Gastrocnemius medialis (tissue), 4 donors: Measurements from ENCODE around the gene CLPSL1. TPM values are rescaled to one million over a fixed set of nuclear protein-coding genes. Genes with fewer than 3 reads are reported as not detected.

Experiments used
- ATAC-seq, 2 donors: fragments of 150-250 bp; one replicate each; pipeline ENCODE4 v1.9.1; 2016
- DNase-seq, 2 donors: peaks; one replicate each; pipeline ENCODE4 v3.0.0-alpha.2; 2019
- H3K27ac ChIP-seq, 4 donors: fragments of 200-600 bp; sonication (generic); 1 replicate in 1 of 4; 2 replicates in 3 of 4; pipeline ENCODE4 v1.5.1; 2016 to 2018; ENCODE audit warnings: mild to moderate bottlenecking in 2 of 4, moderate library complexity in 1 of 4
- H3K27me3 ChIP-seq, 3 donors: fragments of 200-600 bp; sonication (generic) in 2 of 3; 1 replicate in 1 of 3; 2 replicates in 2 of 3; pipeline versions ENCODE4 v1.5.1 to v1.6.0; 2016 to 2019; ENCODE audit warnings: mild to moderate bottlenecking in 1 of 3, moderate library complexity in 1 of 3
- H3K36me3 ChIP-seq, 2 donors: fragments of 200-600 bp; sonication (generic) in 1 of 2; one replicate each; pipeline ENCODE4 v1.5.1; 2017 to 2018
- H3K4me1 ChIP-seq, 2 donors: fragments of 200-600 bp; sonication (generic) in 1 of 2; one replicate each; pipeline ENCODE4 v1.5.1; 2016 to 2017; ENCODE audit warnings: mild to moderate bottlenecking in 2 of 2
- H3K4me3 ChIP-seq, 4 donors: fragments of 200-600 bp; sonication (generic) in 3 of 4; 1 replicate in 1 of 4; 2 replicates in 3 of 4; pipeline ENCODE4 v1.5.1; 2016 to 2019; ENCODE audit warnings: mild to moderate bottlenecking in 2 of 4
- H3K9me3 ChIP-seq, 3 donors: fragments of 200-600 bp; sonication (generic) in 2 of 3; 1 replicate in 1 of 3; 2 replicates in 2 of 3; pipeline ENCODE4 v1.5.1; 2016 to 2019
- POLR2A ChIP-seq, 2 donors: fragments of 450-650 bp; IDR thresholded peaks; one replicate each; pipeline ENCODE4 v1.6.1; 2017; ENCODE audit warnings: antibody characterized with exemption in 2 of 2, mild to moderate bottlenecking in 2 of 2, moderate library complexity in 2 of 2
- in situ Hi-C, 4 donors: fragments of 200-750 bp; cut with MboI; loops; one replicate each; pipeline versions ENCODE4 v1.15.0 to v1.8.0; 2017; ENCODE audit warnings: low sequenced_read_pairs in 4 of 4
- intact Hi-C: fragments of 100-400 bp; cut with DNase I; formaldehyde crosslinking; loops from one replicate; pipeline ENCODE4 v1.15.1; 2023; ENCODE audit warnings: low total_unique reads
- total RNA-seq, 4 donors: library from RNA; depleted of rRNA; stranded (reverse); fragments of >200 nt; gene quantifications; one replicate each; pipeline versions ENCODE4 v1.1.0 to v1.2.3, GENCODE V29; 2016
- TF ChIP-seq, protein P1 (sequence below), 5 experiments: fragments of 450-650 bp in 3 of 5; fragments of 200-600 bp in 2 of 5; sonication (generic) in 2 of 5; IDR thresholded peaks in 4 of 5; conservative IDR thresholded peaks in 1 of 5; 1 replicate in 4 of 5; 2 replicates in 1 of 5; pipeline ENCODE4 v1.5.1; 2016 to 2019; ENCODE audit warnings: antibody characterized with exemption in 5 of 5, mild to moderate bottlenecking in 3 of 5, moderate library complexity in 3 of 5

Gene CLPSL1
- total RNA-seq, 4 donors from 2014 or later, result not detected

DNA sequence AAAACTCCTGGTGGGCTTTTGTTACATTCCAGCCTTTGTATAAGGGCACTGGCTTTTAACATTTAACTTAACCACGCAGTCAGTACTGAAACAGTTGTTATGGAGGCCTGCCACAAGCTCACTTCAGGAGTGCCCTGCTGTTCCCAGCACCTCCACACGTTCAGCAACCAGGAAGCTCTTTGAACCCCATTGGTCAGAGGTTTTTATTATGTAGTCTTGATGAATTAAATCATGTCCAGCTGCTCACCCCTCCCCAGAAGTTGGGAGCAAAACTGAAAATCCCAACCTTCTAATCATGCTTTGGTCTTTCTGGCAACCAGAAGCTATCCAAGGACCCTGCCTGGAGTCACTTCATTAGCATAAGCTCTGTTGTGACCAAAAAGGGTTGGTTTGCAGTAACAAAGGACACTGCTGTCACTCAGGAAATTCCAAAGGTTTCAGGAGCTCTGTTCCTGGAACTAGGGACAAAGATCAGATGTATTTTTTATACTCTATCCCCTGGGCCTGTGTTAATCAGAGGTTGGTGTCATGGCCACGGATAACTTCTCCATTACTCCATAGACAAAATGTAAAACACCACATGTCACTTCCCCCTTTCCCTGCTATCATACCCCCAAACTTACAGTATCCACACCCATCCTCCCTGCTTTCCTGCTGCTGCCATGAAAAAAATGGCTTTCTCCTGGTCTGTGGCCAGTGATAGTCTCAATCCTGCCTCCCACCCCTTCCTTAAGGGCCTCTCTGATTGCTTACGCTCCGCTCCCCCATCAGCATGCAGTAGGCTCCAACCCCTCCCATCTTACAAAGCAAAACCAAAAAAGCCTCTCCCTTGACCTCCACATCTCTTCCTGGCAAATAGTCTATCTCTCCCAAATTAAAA, 40.9 kb upstream of the CLPSL1 start:
- TF ChIP-seq, protein P1, sequence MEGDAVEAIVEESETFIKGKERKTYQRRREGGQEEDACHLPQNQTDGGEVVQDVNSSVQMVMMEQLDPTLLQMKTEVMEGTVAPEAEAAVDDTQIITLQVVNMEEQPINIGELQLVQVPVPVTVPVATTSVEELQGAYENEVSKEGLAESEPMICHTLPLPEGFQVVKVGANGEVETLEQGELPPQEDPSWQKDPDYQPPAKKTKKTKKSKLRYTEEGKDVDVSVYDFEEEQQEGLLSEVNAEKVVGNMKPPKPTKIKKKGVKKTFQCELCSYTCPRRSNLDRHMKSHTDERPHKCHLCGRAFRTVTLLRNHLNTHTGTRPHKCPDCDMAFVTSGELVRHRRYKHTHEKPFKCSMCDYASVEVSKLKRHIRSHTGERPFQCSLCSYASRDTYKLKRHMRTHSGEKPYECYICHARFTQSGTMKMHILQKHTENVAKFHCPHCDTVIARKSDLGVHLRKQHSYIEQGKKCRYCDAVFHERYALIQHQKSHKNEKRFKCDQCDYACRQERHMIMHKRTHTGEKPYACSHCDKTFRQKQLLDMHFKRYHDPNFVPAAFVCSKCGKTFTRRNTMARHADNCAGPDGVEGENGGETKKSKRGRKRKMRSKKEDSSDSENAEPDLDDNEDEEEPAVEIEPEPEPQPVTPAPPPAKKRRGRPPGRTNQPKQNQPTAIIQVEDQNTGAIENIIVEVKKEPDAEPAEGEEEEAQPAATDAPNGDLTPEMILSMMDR (IDR thresholded peaks at IDR 0.05 in 4 of 5, conservative IDR thresholded peaks at IDR 0.05 in 1 of 5), result no peak
- TF ChIP-seq POLR2A (IDR thresholded peaks at IDR 0.05), result peak in 1 of 2 donors; percentile 20
- no peak for DNase-seq
- no peak overlapping the region for H3K4me3 ChIP-seq
- no peaks in the 10 kb centered on the region for H3K27me3 ChIP-seq
- H3K27ac ChIP-seq, result peak overlapping the region; percentile 49 to 59 (median 55)
- ATAC-seq, result no peak
- H3K4me1 ChIP-seq, result peaks cover 9 to 16% of the 10 kb centered on the region in 2 donors
- intact Hi-C loops, result loop anchor here (10.0 kb wide), 1 partner anchor 475 kb away; no protein-coding TSS in a partner anchor
- in situ Hi-C loops, result loop anchor here (5.0 to 10.0 kb wide), 4 partner anchors 145 to 218 kb away; no protein-coding TSS in a partner anchor
- no peaks in the 10 kb centered on the region for H3K36me3 ChIP-seq
- H3K9me3 ChIP-seq, result no peaks in the 10 kb centered on the region

DNA sequence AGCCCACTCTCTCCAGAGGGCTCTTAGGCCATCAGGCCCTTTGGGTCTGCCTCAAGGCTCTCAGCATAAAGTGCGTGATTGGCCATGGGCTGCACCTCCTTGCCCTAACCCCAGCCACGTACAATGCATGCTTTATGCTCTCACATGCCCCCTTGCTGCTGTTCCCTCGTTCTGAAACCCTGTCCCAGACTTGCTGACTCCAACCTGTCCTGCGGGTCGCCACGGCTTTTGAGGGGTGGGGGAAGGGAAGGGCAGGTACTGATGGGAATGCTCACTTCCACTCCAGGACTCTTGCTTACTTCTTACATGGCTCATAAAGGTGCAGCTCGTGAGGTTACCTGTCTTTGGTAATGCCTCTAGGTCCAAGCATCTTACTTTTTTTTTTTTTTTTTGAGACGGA, 38.0 kb upstream of the CLPSL1 start:
- no peaks in the 10 kb centered on the region for H3K36me3 ChIP-seq
- no peak for ATAC-seq
- no peaks in the 10 kb centered on the region for H3K27me3 ChIP-seq
- H3K4me3 ChIP-seq, result no peak overlapping the region
- H3K9me3 ChIP-seq, result no peaks in the 10 kb centered on the region
- in situ Hi-C loops, result no loop called here
- peaks cover 0 to 4% of the 10 kb centered on the region in 2 donors for H3K4me1 ChIP-seq
- DNase-seq, result no peak
- TF ChIP-seq, protein P1 (IDR thresholded peaks at IDR 0.05 in 4 of 5, conservative IDR thresholded peaks at IDR 0.05 in 1 of 5), result no peak
- TF ChIP-seq POLR2A (IDR thresholded peaks at IDR 0.05), result no peak
- intact Hi-C loops, result no loop called here
- no peak overlapping the region for H3K27ac ChIP-seq

DNA sequence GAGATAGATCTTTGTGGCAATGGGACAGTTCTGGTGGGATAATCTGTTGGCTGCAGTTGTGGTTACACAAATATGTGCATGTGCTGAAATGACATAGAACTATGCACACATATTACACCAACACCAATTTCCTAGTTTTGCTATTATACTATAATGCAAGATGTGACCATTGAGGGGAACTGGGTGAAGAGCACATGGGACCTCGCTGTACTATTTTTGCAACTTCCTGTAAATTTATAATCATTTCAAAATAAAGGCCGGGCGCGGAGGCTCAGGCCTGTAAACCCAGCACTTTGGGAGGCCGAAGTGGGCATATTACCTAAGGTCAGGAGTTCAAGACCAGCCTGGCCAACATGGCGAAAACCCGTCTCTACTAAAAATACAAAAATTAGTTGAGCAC, 35.3 kb upstream of the CLPSL1 start:
- DNase-seq (no peak), ATAC-seq (no peak)
- intact Hi-C loops (no loop called here), in situ Hi-C loops (no loop called here)
- Histone ChIP-seq H3K4me1 (peaks cover 0 to under 1% of the 10 kb centered on the region in 2 donors), H3K27me3 (no peaks in the 10 kb centered on the region), H3K9me3 (no peaks in the 10 kb centered on the region), H3K4me3 (no peak overlapping the region), H3K36me3 (no peaks in the 10 kb centered on the region), H3K27ac (no peak overlapping the region)
- TF ChIP-seq, protein P1 (IDR thresholded peaks at IDR 0.05 in 4 of 5, conservative IDR thresholded peaks at IDR 0.05 in 1 of 5), result no peak
- TF ChIP-seq POLR2A (IDR thresholded peaks at IDR 0.05), result no peak

DNA sequence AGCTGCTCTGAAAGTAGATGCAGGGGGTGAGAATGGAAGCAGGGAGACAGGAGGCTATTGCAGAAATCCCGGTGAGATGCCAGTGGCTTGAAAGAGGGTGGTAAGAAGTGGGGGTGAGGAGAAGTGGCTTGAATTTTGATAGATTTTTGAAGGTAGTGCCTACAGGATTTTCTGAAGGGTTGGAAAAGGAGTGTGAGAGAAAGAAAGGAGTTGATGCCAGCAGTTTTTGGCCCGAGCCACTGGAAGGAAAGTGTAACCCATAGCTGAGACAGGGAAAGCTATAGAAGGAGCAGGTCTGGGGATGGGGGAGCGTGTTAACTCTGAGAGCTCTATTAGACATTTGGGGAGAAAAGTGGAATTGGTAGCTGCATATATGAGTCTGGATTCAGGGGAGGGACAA, 34.3 kb upstream of the CLPSL1 start:
- no peak for TF ChIP-seq POLR2A (IDR thresholded peaks at IDR 0.05)
- TF ChIP-seq, protein P1 (IDR thresholded peaks at IDR 0.05 in 4 of 5, conservative IDR thresholded peaks at IDR 0.05 in 1 of 5), result no peak
- H3K27me3 ChIP-seq, result no peaks in the 10 kb centered on the region
- no peak overlapping the region for H3K4me3 ChIP-seq
- H3K27ac ChIP-seq, result no peak overlapping the region
- H3K36me3 ChIP-seq, result no peaks in the 10 kb centered on the region
- no peaks in the 10 kb centered on the region for H3K9me3 ChIP-seq
- in situ Hi-C loops (no loop called here), intact Hi-C loops (no loop called here)
- H3K4me1 ChIP-seq, result no peaks in the 10 kb centered on the region
- no peak for ATAC-seq
- DNase-seq, result no peak
